ENCODE results near the gene TMEM54. TPM values are rescaled to one million over a fixed set of nuclear protein-coding genes. Genes with fewer than 3 reads are reported as not detected.

Gene TMEM54
- total RNA-seq, 1 donor from 2014 or later: 6.1 TPM

DNA sequence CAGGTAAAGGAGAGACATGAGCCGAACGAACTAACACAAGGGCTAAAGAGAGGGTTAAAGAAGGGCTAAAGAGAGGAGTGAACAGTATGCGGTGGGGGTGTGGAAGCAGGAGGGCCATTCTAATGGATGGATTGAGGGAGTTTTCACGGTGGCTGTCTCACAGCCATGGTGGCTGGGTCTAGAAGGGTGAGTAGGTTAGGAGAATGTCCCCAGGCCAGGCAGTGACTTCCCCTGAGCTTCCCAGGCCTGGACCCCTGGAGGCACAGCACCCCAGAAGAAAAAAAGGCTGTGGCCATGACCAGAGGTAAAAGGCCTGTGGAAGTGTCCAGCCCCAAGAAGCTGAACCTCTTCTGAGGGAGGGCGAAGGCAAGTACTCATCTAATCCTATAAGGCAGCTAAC is 34.0 kb downstream of the TMEM54 start:
- ATAC-seq: no peak
- DNase-seq (ENCODE audit: low spot score): peak; percentile 35

GRCh38 chr1:32865639-32866405 is 35.4 kb downstream of the TMEM54 start:
- DNase-seq (ENCODE audit: low spot score): peak; percentile 36
- ATAC-seq: no peak

DNA sequence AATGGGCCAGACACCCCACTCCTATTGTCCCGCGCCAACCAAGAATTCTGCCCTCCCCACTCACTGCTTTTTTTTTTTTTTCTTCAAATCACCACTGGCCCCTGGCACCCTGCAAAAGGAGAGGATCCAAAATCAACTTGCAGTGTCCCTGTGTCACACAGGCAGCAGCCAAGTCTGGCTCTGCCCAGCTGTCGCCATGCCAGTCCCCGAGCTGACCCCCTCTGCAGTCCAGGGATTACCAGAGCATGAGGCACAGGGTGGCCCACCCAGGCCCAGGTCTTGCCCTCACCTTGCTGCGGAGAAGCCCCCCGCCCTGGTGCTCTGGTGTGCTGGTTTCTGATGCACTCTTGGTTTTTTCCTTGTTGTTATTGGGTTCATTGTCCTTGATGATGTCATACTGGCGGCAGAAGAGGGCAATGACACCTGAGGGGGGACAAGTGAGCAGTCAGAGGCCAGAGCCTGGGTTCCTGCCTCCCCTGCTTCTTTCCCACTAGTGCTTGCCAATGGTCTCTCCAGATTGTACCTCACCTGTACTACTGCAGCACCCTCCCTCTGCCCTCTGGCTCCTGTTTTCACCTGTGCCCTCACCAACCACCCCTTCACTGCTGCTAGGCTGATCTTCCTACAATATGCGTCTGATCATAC is 36.7 kb downstream of the TMEM54 start:
- ATAC-seq: peak; percentile 92
- DNase-seq (ENCODE audit: low spot score): peak; percentile 88

- DNase-seq (ENCODE audit: low spot score): peak; percentile 40
- ATAC-seq: no peak
Measured at GRCh38 chr1:32863881-32864245, 37.3 kb downstream of the TMEM54 start.

GRCh38 chr1:32863218-32863880 is 37.8 kb downstream of the TMEM54 start:
- ATAC-seq: no peak
- peak; percentile 33 for DNase-seq (ENCODE audit: low spot score)

DNA sequence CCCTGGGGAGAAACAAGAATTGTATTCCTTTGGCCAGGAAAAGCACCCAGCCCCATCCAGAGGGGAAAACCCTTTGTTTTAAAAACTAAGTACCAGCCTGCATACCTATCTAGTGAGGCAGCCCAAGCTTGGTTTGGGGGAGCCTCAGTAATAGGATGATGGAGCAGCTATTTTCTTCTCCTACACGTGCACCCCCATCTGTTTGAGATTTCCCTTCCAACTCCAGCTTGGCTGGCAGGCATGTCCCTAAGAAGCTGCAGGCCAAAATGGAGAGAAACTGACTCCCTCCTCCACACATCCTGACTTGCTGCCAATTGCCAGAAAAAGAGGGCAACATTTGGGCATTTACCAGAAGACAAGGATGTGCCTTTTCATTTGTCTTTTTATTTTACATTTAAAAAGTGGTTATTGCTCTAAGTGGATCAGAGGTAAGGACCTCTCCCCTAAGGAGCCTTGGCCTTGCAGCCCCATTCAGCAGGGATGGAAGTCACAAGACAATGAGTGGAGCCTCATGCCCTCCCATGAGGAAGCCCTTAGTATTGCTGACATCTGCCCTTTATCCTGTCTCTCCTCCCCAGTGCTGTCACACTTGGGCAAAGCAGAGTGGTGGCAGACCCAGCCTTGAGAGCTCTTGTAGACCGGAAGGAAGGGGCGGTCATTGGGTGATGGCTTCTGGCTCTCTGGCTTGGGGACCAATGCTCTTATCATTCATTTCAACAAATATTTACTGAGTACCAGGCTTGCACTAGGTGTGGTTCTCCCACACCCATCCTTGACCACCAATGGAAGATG is 39.1 kb downstream of the TMEM54 start:
- no peak for ATAC-seq
- DNase-seq (ENCODE audit: low spot score): peak; percentile 18

- DNase-seq (ENCODE audit: low spot score) (no peak), ATAC-seq (no peak)
Measured at GRCh38 chr1:32860566-32860965, 40.6 kb downstream of the TMEM54 start.

DNA sequence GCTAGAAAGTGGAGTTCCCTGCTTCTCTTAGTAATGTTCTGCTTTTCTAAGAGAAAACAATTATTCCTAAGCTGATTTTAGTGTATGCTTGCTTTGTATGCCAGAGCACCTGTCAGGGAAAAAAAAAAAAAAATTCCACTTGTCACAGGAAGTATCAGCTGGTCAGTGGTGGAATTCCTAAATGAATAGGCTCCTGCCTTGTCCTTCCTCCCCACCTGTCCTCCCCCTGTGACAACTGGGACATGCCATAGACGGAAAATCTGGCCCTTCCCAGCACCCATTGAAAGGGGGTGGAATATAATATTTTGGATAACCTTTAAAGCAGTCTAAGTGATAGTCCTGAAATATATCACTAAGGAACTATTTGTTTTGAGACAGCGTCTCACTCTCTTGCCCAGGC is 41.3 kb downstream of the TMEM54 start:
- no peak for ATAC-seq

DNA sequence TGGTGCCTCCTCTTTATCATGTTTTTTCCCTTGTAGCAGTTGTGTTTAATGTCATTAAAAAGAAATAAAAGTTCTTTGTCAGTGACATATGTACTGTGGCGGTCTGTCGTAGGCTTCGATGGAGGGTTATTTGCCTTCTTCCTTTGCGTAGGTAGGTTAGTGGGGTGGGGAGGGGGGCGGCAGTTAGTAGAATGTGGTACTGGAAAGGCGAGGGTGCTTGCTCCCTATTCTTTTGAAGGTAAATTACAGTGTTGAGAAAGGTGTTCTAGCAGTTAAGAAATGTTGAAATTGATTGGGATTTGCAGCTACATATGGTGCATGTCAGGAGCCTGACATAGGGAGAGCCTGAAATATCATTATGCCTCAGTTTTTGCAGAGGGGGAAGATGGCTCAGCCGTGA is 42.4 kb downstream of the TMEM54 start:
- DNase-seq (ENCODE audit: low spot score) (no peak), ATAC-seq (no peak)

More for the DNA sequence above, 41.3 kb downstream of the TMEM54 start:
- no peak for DNase-seq (ENCODE audit: low spot score)

DNA sequence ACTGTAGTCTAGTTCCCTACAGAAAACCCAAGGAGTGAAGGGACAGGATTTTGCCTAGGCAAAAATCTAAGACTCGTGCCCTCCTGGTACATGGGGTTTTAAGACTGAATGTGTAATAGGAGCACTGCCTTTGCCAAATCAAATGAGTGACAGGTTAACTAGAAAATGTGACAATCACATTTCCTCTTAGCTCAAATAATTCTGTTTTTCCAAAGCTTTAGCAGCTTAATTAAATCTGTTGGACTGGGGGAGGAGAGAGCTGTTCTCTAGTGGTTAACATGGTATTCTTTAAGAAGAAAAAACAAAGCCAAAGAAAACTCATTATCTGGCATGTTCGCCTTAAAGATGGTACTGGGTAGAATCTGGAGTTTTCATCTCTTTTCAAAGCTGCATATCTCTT is 43.1 kb downstream of the TMEM54 start:
- ATAC-seq (no peak), DNase-seq (ENCODE audit: low spot score) (no peak)

- DNase-seq (ENCODE audit: low spot score): no peak
- ATAC-seq: no peak
Measured at GRCh38 chr1:32855861-32856617, 45.1 kb downstream of the TMEM54 start.

- ATAC-seq: no peak
Measured at GRCh38 chr1:32848354-32849063, 52.7 kb downstream of the TMEM54 start.

More at GRCh38 chr1:32848354-32849063, 52.7 kb downstream of the TMEM54 start:
- no peak for DNase-seq (ENCODE audit: low spot score)

Other genes with a start within 250 kb of the TMEM54 start
- 0.45 TPM for gene SYNC, start 198.6 kb downstream of the TMEM54 start, total RNA-seq
- 38.4 TPM for gene YARS1, start 84.0 kb downstream of the TMEM54 start, total RNA-seq
- 10.3 TPM for gene S100PBP, start 83.7 kb downstream of the TMEM54 start, total RNA-seq
- 5.4 TPM for gene FNDC5, start 30.5 kb downstream of the TMEM54 start, total RNA-seq
- not detected for gene HPCA, start 14.9 kb downstream of the TMEM54 start, total RNA-seq
- 6.6 TPM for gene RNF19B, start 63.4 kb upstream of the TMEM54 start, total RNA-seq
- gene AK2, start 135.5 kb upstream of the TMEM54 start, total RNA-seq: 120 TPM
- 0.55 TPM for gene AZIN2, start 179.8 kb upstream of the TMEM54 start, total RNA-seq